Endothelial cell of umbilical vein (primary cell): ENCODE measurements around the gene MYO5B. TPM values are rescaled to one million over a fixed set of nuclear protein-coding genes. Genes with fewer than 3 reads are reported as not detected.

Experiments
- BruUV-seq: library from RNA; stranded (reverse); fragments of 400-500 nt; replicated peaks from 2 replicates; lab custom pipeline; 2021; lab: Mats Ljungman, UMichigan
- CTCF ChIA-PET: fragments of 300-600, 350-600 bp; sonication (Branson Sonifier 250); formaldehyde crosslinking; loops from one replicate; lab custom pipeline; 2021; ENCODE audit warnings: antibody characterized with exemption, inconsistent platforms; lab: Charles Lee
- POLR2A ChIA-PET: fragments of 300-600, 350-600 bp; sonication (Branson Sonifier 250); formaldehyde crosslinking; loops from one replicate; lab custom pipeline; 2021; ENCODE audit warnings: antibody characterized with exemption, inconsistent platforms; lab: Charles Lee
- DNase-seq: peaks from one replicate; pipeline ENCODE4 v3.0.0-alpha.2; 2011; ENCODE audit warnings: low read depth, low spot score
- FAIRE-seq: peaks from 2 replicates; lab custom pipeline; 2011; peaks lifted over from hg19 to GRCh38; lab: Jason Lieb, UNC
- H2AFZ ChIP-seq: 2 replicates; pipeline ENCODE4 v1.6.0; 2012; ENCODE audit warnings: low read depth, low read length, control low read depth, inconsistent platforms
- H3K27ac ChIP-seq: 2 replicates; pipeline ENCODE4 v1.5.1; 2011; ENCODE audit warnings: low read depth, mild to moderate bottlenecking, control low read depth, low read length, moderate library complexity; ENCODE audit not compliant: insufficient read depth
- H3K27me3 ChIP-seq, 2 experiments: 2 replicates each; pipeline versions ENCODE4 v1.6.0 to v1.6.1; 2011; ENCODE audit warnings: low read length in 2 of 2, mixed read lengths in 1 of 2; ENCODE audit not compliant: control insufficient read depth in 2 of 2, insufficient read depth in 2 of 2
- H3K36me3 ChIP-seq, 2 experiments: 2 replicates in 1 of 2; 3 replicates in 1 of 2; pipeline ENCODE4 v1.5.1; 2011; ENCODE audit warnings: low read length in 2 of 2, mild to moderate bottlenecking in 1 of 2, moderate library complexity in 1 of 2; ENCODE audit not compliant: control insufficient read depth in 2 of 2, insufficient read depth in 2 of 2; ENCODE audit errors: extremely low read depth in 1 of 2
- H3K4me1 ChIP-seq: 3 replicates; pipeline ENCODE4 v1.5.1; 2011; ENCODE audit warnings: mild to moderate bottlenecking, low read length; ENCODE audit not compliant: control insufficient read depth, insufficient read depth; ENCODE audit errors: extremely low read depth
- H3K4me2 ChIP-seq: 2 replicates; pipeline ENCODE4 v1.6.1; 2011; ENCODE audit warnings: low read length, control low read depth, mixed read lengths; ENCODE audit not compliant: insufficient read depth
- H3K4me3 ChIP-seq, 3 experiments: fragments of 200-600 bp in 1 of 3; sonication (generic), shearing (Covaris generic) in 1 of 3; replicated peaks in 1 of 3; 2 replicates each; pipeline ENCODE4 v1.5.1; 2011 to 2016; ENCODE audit warnings: control low read depth in 3 of 3, low read length in 3 of 3, mild to moderate bottlenecking in 2 of 3, inconsistent platforms in 1 of 3, low read depth in 1 of 3, moderate library complexity in 1 of 3; ENCODE audit not compliant: insufficient read depth in 1 of 3
- H3K79me2 ChIP-seq: 2 replicates; pipeline ENCODE4 v1.6.0; 2012; ENCODE audit warnings: low read length, inconsistent platforms; ENCODE audit not compliant: control insufficient read depth, insufficient read depth
- H3K9ac ChIP-seq: replicated peaks from 2 replicates; pipeline ENCODE3; 2011; ENCODE audit warnings: low read length, control low read depth; ENCODE audit not compliant: insufficient read depth; ENCODE audit errors: extremely low read depth
- H3K9me1 ChIP-seq: replicated peaks from 3 replicates; pipeline ENCODE4 v1.6.0; 2011; ENCODE audit warnings: mild to moderate bottlenecking, low read length; ENCODE audit not compliant: control insufficient read depth, insufficient read depth; ENCODE audit errors: extremely low read depth
- H3K9me3 ChIP-seq: replicated peaks from 2 replicates; pipeline ENCODE4 v1.5.1; 2012; ENCODE audit warnings: low read length, inconsistent platforms; ENCODE audit not compliant: control insufficient read depth, insufficient read depth
- H4K20me1 ChIP-seq: replicated peaks from 2 replicates; pipeline ENCODE3; 2011; ENCODE audit warnings: mild to moderate bottlenecking, low read length; ENCODE audit not compliant: control insufficient read depth, insufficient read depth; ENCODE audit errors: extremely low read depth
- CTCF ChIP-seq, 2 donors: IDR thresholded peaks; 1 replicate in 1 of 2; 2 replicates in 1 of 2; pipeline ENCODE4 v1.5.1; 2011; ENCODE audit warnings: low read length in 2 of 2, mild to moderate bottlenecking in 2 of 2, moderate library complexity in 2 of 2, control low read depth in 1 of 2, inconsistent platforms in 1 of 2, low read depth in 1 of 2; ENCODE audit not compliant: insufficient read depth in 1 of 2; ENCODE audit errors: extremely low read depth in 1 of 2
- EZH2 ChIP-seq: IDR thresholded peaks from 2 replicates; pipeline ENCODE4 v1.6.1; 2012; ENCODE audit warnings: borderline replicate concordance, low read depth, mild to moderate bottlenecking, moderate library complexity, low read length, inconsistent platforms; ENCODE audit not compliant: severe bottlenecking
- FOS ChIP-seq: IDR thresholded peaks from 2 replicates; pipeline ENCODE4 v1.6.1; 2011; ENCODE audit warnings: mild to moderate bottlenecking, low read length, moderate library complexity, borderline replicate concordance; ENCODE audit not compliant: insufficient read depth
- GATA2 ChIP-seq: IDR thresholded peaks from 2 replicates; pipeline ENCODE4 v1.7.0; 2011; ENCODE audit warnings: low read depth, mild to moderate bottlenecking, moderate library complexity, mixed read lengths, low read length; ENCODE audit not compliant: insufficient read length, insufficient read depth
- JUN ChIP-seq: IDR thresholded peaks from 2 replicates; pipeline ENCODE4 v1.6.1; 2011; ENCODE audit warnings: borderline replicate concordance, low read depth; ENCODE audit not compliant: insufficient read length, insufficient read depth
- MYC ChIP-seq: IDR thresholded peaks from one replicate; pipeline ENCODE4 v1.6.1; 2011; ENCODE audit warnings: mild to moderate bottlenecking, low read depth, low read length
- POLR2A ChIP-seq: IDR thresholded peaks from 2 replicates; pipeline ENCODE4 v1.6.1; 2012; ENCODE audit warnings: low read depth, mild to moderate bottlenecking, control low read depth, low read length
- POLR2AphosphoS5 ChIP-seq: IDR thresholded peaks from 2 replicates; pipeline ENCODE4 v1.6.1; 2012; ENCODE audit warnings: low read depth, mild to moderate bottlenecking, control low read depth, low read length, moderate library complexity; ENCODE audit not compliant: insufficient read depth
- dilution Hi-C: fragments of 300-500 bp; cut with MboI; formaldehyde crosslinking; loops from one replicate; pipeline ENCODE4 v1.15.0; 2019; ENCODE audit warnings: low sequenced_read_pairs; ENCODE audit not compliant: extremely low pct_ligation_motif_present
- intact Hi-C: fragments of 100-400 bp; cut with micrococcal nuclease; formaldehyde crosslinking; loops from one replicate; pipeline ENCODE4 v1.10.0; 2022
- polyA plus RNA-seq, 4 experiments: library from polyadenylated mRNA; depleted of rRNA in 3 of 4; stranded (reverse) in 3 of 4; unstranded in 1 of 4; fragments of >200 nt; gene quantifications; 2 replicates each; pipeline versions ENCODE4 v1.2.1 to v1.2.3, GENCODE V29; 2011 to 2012; ENCODE audit warnings: missing spikeins in 1 of 4
- total RNA-seq: library from RNA; stranded (reverse); gene quantifications from 2 replicates; pipeline ENCODE4 v1.2.3, GENCODE V29; 2021
- TF ChIP-seq, protein P1 (sequence below): IDR thresholded peaks from 2 replicates; pipeline ENCODE4 v1.6.1; 2011; ENCODE audit not compliant: insufficient read depth, insufficient read length

The MYO5B gene
- total and polyA plus RNA-seq, 2 donors (not counting 3 experiments of a cell fraction or from before 2014, with no cell fraction given): 0.54 to 1.1 TPM

DNA sequence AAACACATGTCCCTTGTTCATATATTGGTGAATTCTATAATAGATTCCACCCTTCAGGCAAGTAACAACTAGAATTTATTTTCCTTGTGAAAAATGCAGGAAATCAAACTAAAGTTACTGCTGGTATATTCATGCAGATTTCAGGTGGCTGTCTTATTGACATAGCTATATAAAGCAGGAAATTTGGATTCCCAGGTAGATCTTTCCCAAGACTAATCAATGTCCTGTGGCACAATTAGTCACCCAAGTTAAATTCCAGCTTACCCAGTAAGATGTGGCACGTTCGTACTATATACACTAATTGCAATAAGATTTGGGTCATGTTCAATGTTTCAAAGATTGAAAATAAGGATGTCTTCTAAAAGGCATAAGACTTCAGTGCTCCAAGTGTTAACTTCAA, 42.0 kb downstream of the MYO5B start:
- no peaks in the 10 kb centered on the region for H3K4me1 ChIP-seq
- TF ChIP-seq JUN (no peak), FOS (no peak), POLR2AphosphoS5 (no peak), EZH2 (no peak), MYC (no peak), CTCF (IDR thresholded peaks at IDR 0.05; ENCODE audit: extremely low read depth in 1 of 2, insufficient read depth in 1 of 2, low read depth in 1 of 2, low read length in 2 of 2) (no peak), POLR2A (no peak), GATA2 (no peak)
- TF ChIP-seq, protein P1, sequence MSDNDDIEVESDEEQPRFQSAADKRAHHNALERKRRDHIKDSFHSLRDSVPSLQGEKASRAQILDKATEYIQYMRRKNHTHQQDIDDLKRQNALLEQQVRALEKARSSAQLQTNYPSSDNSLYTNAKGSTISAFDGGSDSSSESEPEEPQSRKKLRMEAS: no peak
- DNase-seq: no peak
- H3K4me3 ChIP-seq: no peak overlapping the region
- no peak overlapping the region for H3K4me2 ChIP-seq
- H3K9ac ChIP-seq: no peak overlapping the region
- H3K79me2 ChIP-seq: no peaks in the 10 kb centered on the region
- BruUV-seq: no TSS peak
- no peaks in the 10 kb centered on the region for H3K36me3 ChIP-seq
- H3K9me1 ChIP-seq: no peaks in the 10 kb centered on the region
- dilution Hi-C loops (no loop called here), intact Hi-C loops (no loop called here)
- no peaks in the 10 kb centered on the region for H4K20me1 ChIP-seq
- CTCF ChIA-PET: interaction anchor here (0.7 kb wide), 1 partner anchor 186 kb away, joined by 3 read pairs; no protein-coding TSS in a partner anchor
- no peaks in the 10 kb centered on the region for H3K9me3 ChIP-seq
- FAIRE-seq: no peak
- POLR2A ChIA-PET: no interaction called here
- no peaks in the 10 kb centered on the region for H3K27me3 ChIP-seq
- no peak overlapping the region for H3K27ac ChIP-seq
- no peak overlapping the region for H2AFZ ChIP-seq
